ENCODE measurements around the gene ZDHHC20. TPM values are rescaled to one million over a fixed set of nuclear protein-coding genes. Genes with fewer than 3 reads are reported as not detected.
"Not testable (repeated sequence)": the region's sequence is repeated elsewhere in the genome, so short reads cannot be mapped to it uniquely, and the experiment has no call there.

Gene ZDHHC20
- total RNA-seq, 1 donor from 2014 or later, result 14.0 TPM

DNA sequence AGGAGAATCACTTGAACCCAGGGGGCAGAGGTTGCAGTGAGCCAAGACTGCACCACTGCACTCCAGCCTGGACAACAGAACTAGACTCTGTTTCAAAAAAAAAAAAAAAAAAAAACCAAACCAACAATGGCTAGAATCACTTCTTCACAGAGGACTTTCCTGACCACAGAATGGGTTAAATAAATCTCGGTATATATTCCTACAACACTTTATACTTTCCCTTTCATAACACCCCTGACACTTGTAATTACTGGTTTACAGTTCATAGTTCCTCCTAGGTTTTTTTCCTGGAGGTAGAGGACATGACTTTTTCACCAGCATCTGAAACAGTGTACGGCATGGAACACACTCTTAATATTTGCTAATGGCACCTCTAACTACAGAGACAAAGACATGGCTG, 31.4 kb downstream of the ZDHHC20 start:
- Histone ChIP-seq H3K9me3 (replicated peaks) (peaks cover 29% of the 10 kb centered on the region), H3K27me3 (ENCODE audit: low read depth) (no peaks in the 10 kb centered on the region), H3K4me1 (no peaks in the 10 kb centered on the region), H3K27ac (replicated peaks) (no peak overlapping the region), H3K4me3 (no peak overlapping the region), H3K36me3 (peaks cover 10% of the 10 kb centered on the region)
- intact Hi-C loops (cut with micrococcal nuclease), result no loop called here
- no peak for DNase-seq
- no peak for TF ChIP-seq CTCF (IDR thresholded peaks at IDR 0.05; ENCODE audit: borderline replicate concordance)

GRCh38 chr13:21426238-21426637, 32.9 kb downstream of the ZDHHC20 start:
- TF ChIP-seq CTCF (IDR thresholded peaks at IDR 0.05; ENCODE audit: borderline replicate concordance), result no peak
- peaks cover 10% of the 10 kb centered on the region for H3K4me1 ChIP-seq
- no peak overlapping the region for H3K27ac ChIP-seq (replicated peaks)
- H3K27me3 ChIP-seq (ENCODE audit: low read depth), result no peaks in the 10 kb centered on the region
- no peak for DNase-seq
- intact Hi-C loops (cut with micrococcal nuclease), result no loop called here
- peaks cover 10% of the 10 kb centered on the region for H3K36me3 ChIP-seq
- H3K4me3 ChIP-seq, result no peak overlapping the region
- peaks cover 29% of the 10 kb centered on the region for H3K9me3 ChIP-seq (replicated peaks)

DNA sequence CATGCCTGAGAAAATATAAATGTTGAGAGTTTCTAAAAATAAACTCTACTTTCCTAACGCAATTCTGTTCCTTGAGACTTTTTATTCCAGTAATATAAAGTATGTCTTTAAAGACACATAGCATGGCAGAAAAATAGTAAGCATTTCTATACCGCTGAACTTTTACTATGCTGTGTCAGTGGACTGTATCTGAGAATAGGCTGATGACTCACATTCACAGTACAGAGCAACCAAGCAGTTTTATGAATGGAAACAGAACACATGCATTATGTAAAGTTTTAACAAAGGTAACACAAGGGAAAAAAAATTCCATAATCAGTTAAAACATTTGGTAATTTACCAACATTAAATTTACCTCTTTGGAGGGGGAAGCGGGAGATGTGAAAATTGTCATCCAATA, 38.4 kb downstream of the ZDHHC20 start:
- no peak for DNase-seq
- peaks cover 17% of the 10 kb centered on the region for H3K4me1 ChIP-seq
- no peaks in the 10 kb centered on the region for H3K9me3 ChIP-seq (replicated peaks)
- H3K27ac ChIP-seq (replicated peaks), result no peak overlapping the region
- H3K27me3 ChIP-seq (ENCODE audit: low read depth), result no peaks in the 10 kb centered on the region
- H3K36me3 ChIP-seq, result peaks cover 7% of the 10 kb centered on the region
- no peak for TF ChIP-seq CTCF (IDR thresholded peaks at IDR 0.05; ENCODE audit: borderline replicate concordance)
- intact Hi-C loops (cut with micrococcal nuclease), result no loop called here
- no peak overlapping the region for H3K4me3 ChIP-seq

GRCh38 chr13:21413013-21413412, 46.1 kb downstream of the ZDHHC20 start:
- H3K27ac ChIP-seq (replicated peaks), result no peak overlapping the region
- peaks cover under 1% of the 10 kb centered on the region for H3K9me3 ChIP-seq (replicated peaks)
- no peaks in the 10 kb centered on the region for H3K27me3 ChIP-seq (ENCODE audit: low read depth)
- no peak for TF ChIP-seq CTCF (IDR thresholded peaks at IDR 0.05; ENCODE audit: borderline replicate concordance)
- no peak for DNase-seq
- intact Hi-C loops (cut with micrococcal nuclease), result no loop called here
- H3K36me3 ChIP-seq, result peaks cover 39% of the 10 kb centered on the region
- no peaks in the 10 kb centered on the region for H3K4me1 ChIP-seq
- H3K4me3 ChIP-seq, result no peak overlapping the region

- H3K4me1 ChIP-seq; H3K9me3 ChIP-seq (replicated peaks); H3K27ac ChIP-seq (replicated peaks); H3K27me3 ChIP-seq (ENCODE audit: low read depth); intact Hi-C loops (cut with micrococcal nuclease); DNase-seq; H3K4me3 ChIP-seq: not testable (repeated sequence)
- peaks cover 43% of the 10 kb centered on the region for H3K36me3 ChIP-seq
These were observed 48.6 kb downstream of the ZDHHC20 start for GRCh38 chr13:21410453-21410852.

GRCh38 chr13:21405309-21405708, 53.8 kb downstream of the ZDHHC20 start:
- intact Hi-C loops (cut with micrococcal nuclease), result no loop called here
- H3K4me1 ChIP-seq, result no peaks in the 10 kb centered on the region
- H3K27ac ChIP-seq (replicated peaks), result no peak overlapping the region
- no peak for DNase-seq
- no peak for TF ChIP-seq CTCF (IDR thresholded peaks at IDR 0.05; ENCODE audit: borderline replicate concordance)
- H3K36me3 ChIP-seq, result peaks cover 49% of the 10 kb centered on the region
- H3K27me3 ChIP-seq (ENCODE audit: low read depth), result no peaks in the 10 kb centered on the region
- peaks cover 8% of the 10 kb centered on the region for H3K9me3 ChIP-seq (replicated peaks)
- H3K4me3 ChIP-seq, result no peak overlapping the region

Measured in left ventricle myocardium inferior (tissue), 1 donor.